H1 (cell line): ENCODE results near the gene LCE4A. TPM values are rescaled to one million over a fixed set of nuclear protein-coding genes. Genes with fewer than 3 reads are reported as not detected.

Experiments used
- RAD21 ChIP-seq, 2 experiments: IDR thresholded peaks in 1 of 2; conservative IDR thresholded peaks in 1 of 2; 2 replicates each; pipeline ENCODE4 v1.6.1; 2011; ENCODE audit warnings: low read depth in 2 of 2, low read length in 2 of 2, improper control_type of control experiment in 1 of 2, inconsistent platforms in 1 of 2, mild to moderate bottlenecking in 1 of 2, moderate library complexity in 1 of 2
- polyA plus RNA-seq, 7 experiments: library from polyadenylated mRNA; depleted of rRNA in 3 of 7; stranded (reverse) in 5 of 7; unstranded in 2 of 7; fragments of >200 nt in 5 of 7; fragments of 200-250 nt in 2 of 7; gene quantifications; 1 replicate in 5 of 7; 2 replicates in 1 of 7; 4 replicates in 1 of 7; pipeline versions ENCODE4 v1.2.1 to v1.2.3, GENCODE V29; 2011 to 2013; ENCODE audit warnings: missing spikeins in 2 of 7, mixed read lengths in 2 of 7
- total RNA-seq: library from RNA; stranded (reverse); fragmentation: NEBNext Ultra II Directional; extraction: Animal tissue kit (Norgen Biotek cat#: 25700); gene quantifications from 2 replicates; pipeline ENCODE4 v1.2.1, GENCODE V29; 2021

LCE4A gene
- total and polyA plus RNA-seq, 2 of the 8 experiments (the other 6 are each of a cell fraction or from before 2014, with no cell fraction given) = not detected

- TF ChIP-seq RAD21 (IDR thresholded peaks at IDR 0.05 in 1 of 2, conservative IDR thresholded peaks at IDR 0.05 in 1 of 2; ENCODE audit: low read depth in 2 of 2, low read length in 2 of 2) = no peak
These were observed 49.8 kb downstream of the LCE4A start, which contains the start of gene KPRP (continued) for GRCh38 chr1:152757747-152758146.
